PFSK-1 (cell line): Measurements from ENCODE around the gene ERCC1.

ENCODE experiments used
- FOXP2 ChIP-seq: optimal IDR thresholded peaks from 2 replicates; pipeline ENCODE3; 2011; ENCODE audit warnings: borderline replicate concordance, control low read depth, inconsistent platforms; ENCODE audit not compliant: insufficient read depth; ENCODE audit errors: extremely low read length, extremely low read depth
- POLR2AphosphoS5 ChIP-seq: IDR thresholded peaks from 2 replicates; pipeline ENCODE4 v1.6.1; 2012; ENCODE audit warnings: low read depth, mild to moderate bottlenecking, control low read depth, low read length, moderate library complexity
- REST ChIP-seq, 2 experiments: IDR thresholded peaks; 2 replicates each; pipeline versions ENCODE4 v1.6.1 to v1.8.0; 2011 to 2012; ENCODE audit warnings: low read depth in 2 of 2, low read length in 2 of 2, control low read depth in 1 of 2, inconsistent platforms in 1 of 2, mild to moderate bottlenecking in 1 of 2, moderate library complexity in 1 of 2; ENCODE audit not compliant: insufficient read depth in 1 of 2
- SIN3A ChIP-seq: IDR thresholded peaks from 2 replicates; pipeline ENCODE4 v1.6.1; 2012; ENCODE audit warnings: mild to moderate bottlenecking, low read length, moderate library complexity, borderline replicate concordance; ENCODE audit not compliant: insufficient read depth
- TAF1 ChIP-seq: IDR thresholded peaks from 2 replicates; pipeline ENCODE4 v1.6.1; 2012; ENCODE audit warnings: low read length, control low read depth, borderline replicate concordance; ENCODE audit not compliant: insufficient read depth

ERCC1 gene

GRCh38 chr19:45403781-45404556 lies 19.7 kb downstream of the ERCC1 start:
- no peak for TF ChIP-seq TAF1
- no peak for TF ChIP-seq POLR2AphosphoS5
- TF ChIP-seq SIN3A: no peak
- TF ChIP-seq FOXP2: no peak
- no peak for TF ChIP-seq REST (IDR thresholded peaks at IDR 0.05; ENCODE audit: insufficient read depth in 1 of 2, low read depth in 2 of 2, low read length in 2 of 2)

GRCh38 chr19:45403272-45403671 lies 20.4 kb downstream of the ERCC1 start:
- TF ChIP-seq SIN3A (no peak), REST (IDR thresholded peaks at IDR 0.05; ENCODE audit: insufficient read depth in 1 of 2, low read depth in 2 of 2, low read length in 2 of 2) (no peak), TAF1 (no peak), FOXP2 (no peak), POLR2AphosphoS5 (no peak)

- no peak for TF ChIP-seq POLR2AphosphoS5
- TF ChIP-seq SIN3A: no peak
- no peak for TF ChIP-seq REST (IDR thresholded peaks at IDR 0.05; ENCODE audit: insufficient read depth in 1 of 2, low read depth in 2 of 2, low read length in 2 of 2)
- no peak for TF ChIP-seq FOXP2
- TF ChIP-seq TAF1: no peak
Observed at GRCh38 chr19:45402298-45403061, 21.2 kb downstream of the ERCC1 start.

- TF ChIP-seq SIN3A: no peak
- no peak for TF ChIP-seq POLR2AphosphoS5
- no peak for TF ChIP-seq REST (IDR thresholded peaks at IDR 0.05; ENCODE audit: insufficient read depth in 1 of 2, low read depth in 2 of 2, low read length in 2 of 2)
- TF ChIP-seq FOXP2: no peak
- no peak for TF ChIP-seq TAF1
Observed at GRCh38 chr19:45401815-45402214, 21.9 kb downstream of the ERCC1 start.
